Measurements from ENCODE around the gene C8A.

The C8A gene

GRCh38 chr1:56838759-56839158 is 15.8 kb upstream of the C8A start:
- Histone ChIP-seq H3K9ac (ENCODE audit: low read depth, low read length) (no peak overlapping the region), H3K9me3 (replicated peaks; ENCODE audit: low read length) (no peaks in the 10 kb centered on the region), H3K27me3 (ENCODE audit: control insufficient read depth, insufficient read depth, low read length) (no peaks in the 10 kb centered on the region), H3K4me3 (ENCODE audit: low read length) (no peak overlapping the region), H3K36me3 (ENCODE audit: insufficient read depth, low read length) (no peaks in the 10 kb centered on the region), H3K4me2 (ENCODE audit: low read length) (no peak overlapping the region), H3K4me1 (ENCODE audit: control insufficient read depth, insufficient read depth, low read length) (peaks cover 6% of the 10 kb centered on the region)

- Histone ChIP-seq H3K36me3 (ENCODE audit: insufficient read depth, low read length) (no peaks in the 10 kb centered on the region), H3K4me2 (ENCODE audit: low read length) (no peak overlapping the region), H3K4me1 (ENCODE audit: control insufficient read depth, insufficient read depth, low read length) (peaks cover 2% of the 10 kb centered on the region), H3K27me3 (ENCODE audit: control insufficient read depth, insufficient read depth, low read length) (peaks cover 15% of the 10 kb centered on the region), H3K9me3 (replicated peaks; ENCODE audit: low read length) (no peaks in the 10 kb centered on the region), H3K4me3 (ENCODE audit: low read length) (no peak overlapping the region), H3K9ac (ENCODE audit: low read depth, low read length) (no peak overlapping the region)
These were observed 11.1 kb upstream of the C8A start for GRCh38 chr1:56843544-56843943.

GRCh38 chr1:56844545-56845136 is 10.0 kb upstream of the C8A start:
- Histone ChIP-seq H3K36me3 (ENCODE audit: insufficient read depth, low read length) (no peaks in the 10 kb centered on the region), H3K9ac (ENCODE audit: low read depth, low read length) (no peak overlapping the region), H3K4me1 (ENCODE audit: control insufficient read depth, insufficient read depth, low read length) (no peaks in the 10 kb centered on the region), H3K4me3 (ENCODE audit: low read length) (no peak overlapping the region), H3K9me3 (replicated peaks; ENCODE audit: low read length) (no peaks in the 10 kb centered on the region), H3K4me2 (ENCODE audit: low read length) (no peak overlapping the region), H3K27me3 (ENCODE audit: control insufficient read depth, insufficient read depth, low read length) (peaks cover 21% of the 10 kb centered on the region)

- Histone ChIP-seq H3K27me3 (ENCODE audit: control insufficient read depth, insufficient read depth, low read length) (peaks cover 21% of the 10 kb centered on the region), H3K9ac (ENCODE audit: low read depth, low read length) (no peak overlapping the region), H3K4me3 (ENCODE audit: low read length) (no peak overlapping the region), H3K4me2 (ENCODE audit: low read length) (no peak overlapping the region), H3K9me3 (replicated peaks; ENCODE audit: low read length) (no peaks in the 10 kb centered on the region), H3K4me1 (ENCODE audit: control insufficient read depth, insufficient read depth, low read length) (no peaks in the 10 kb centered on the region), H3K36me3 (ENCODE audit: insufficient read depth, low read length) (no peaks in the 10 kb centered on the region)
These were observed 9.3 kb upstream of the C8A start for GRCh38 chr1:56845343-56845742.

- no peak overlapping the region for H3K9ac ChIP-seq (ENCODE audit: low read depth, low read length)
- H3K9me3 ChIP-seq (replicated peaks; ENCODE audit: low read length) = no peaks in the 10 kb centered on the region
- H3K36me3 ChIP-seq (ENCODE audit: insufficient read depth, low read length) = no peaks in the 10 kb centered on the region
- no peak overlapping the region for H3K4me2 ChIP-seq (ENCODE audit: low read length)
- peaks cover 15% of the 10 kb centered on the region for H3K27me3 ChIP-seq (ENCODE audit: control insufficient read depth, insufficient read depth, low read length)
- no peak overlapping the region for H3K4me3 ChIP-seq (ENCODE audit: low read length)
- no peaks in the 10 kb centered on the region for H3K4me1 ChIP-seq (ENCODE audit: control insufficient read depth, insufficient read depth, low read length)
These were observed 4.8 kb upstream of the C8A start for GRCh38 chr1:56849750-56850149.

GRCh38 chr1:56850411-56850810 is 4.2 kb upstream of the C8A start:
- Histone ChIP-seq H3K9ac (ENCODE audit: low read depth, low read length) (no peak overlapping the region), H3K36me3 (ENCODE audit: insufficient read depth, low read length) (no peaks in the 10 kb centered on the region), H3K27me3 (ENCODE audit: control insufficient read depth, insufficient read depth, low read length) (peaks cover 15% of the 10 kb centered on the region), H3K9me3 (replicated peaks; ENCODE audit: low read length) (no peaks in the 10 kb centered on the region), H3K4me1 (ENCODE audit: control insufficient read depth, insufficient read depth, low read length) (no peaks in the 10 kb centered on the region), H3K4me2 (ENCODE audit: low read length) (no peak overlapping the region), H3K4me3 (ENCODE audit: low read length) (no peak overlapping the region)

GRCh38 chr1:56850922-56851321 is 3.7 kb upstream of the C8A start:
- Histone ChIP-seq H3K4me3 (ENCODE audit: low read length) (no peak overlapping the region), H3K27me3 (ENCODE audit: control insufficient read depth, insufficient read depth, low read length) (peaks cover 10% of the 10 kb centered on the region), H3K9me3 (replicated peaks; ENCODE audit: low read length) (no peaks in the 10 kb centered on the region), H3K4me2 (ENCODE audit: low read length) (no peak overlapping the region), H3K9ac (ENCODE audit: low read depth, low read length) (no peak overlapping the region), H3K4me1 (ENCODE audit: control insufficient read depth, insufficient read depth, low read length) (no peaks in the 10 kb centered on the region), H3K36me3 (ENCODE audit: insufficient read depth, low read length) (no peaks in the 10 kb centered on the region)

GRCh38 chr1:56852476-56852875 is 2.1 kb upstream of the C8A start:
- Histone ChIP-seq H3K4me1 (ENCODE audit: control insufficient read depth, insufficient read depth, low read length) (no peaks in the 10 kb centered on the region), H3K9me3 (replicated peaks; ENCODE audit: low read length) (no peaks in the 10 kb centered on the region)

GRCh38 chr1:56855190-56855589 is 593 bp downstream of the C8A start:
- H3K4me3 ChIP-seq (ENCODE audit: low read length) = no peak overlapping the region
- H3K4me2 ChIP-seq (ENCODE audit: low read length) = no peak overlapping the region
- no peak overlapping the region for H3K9ac ChIP-seq (ENCODE audit: low read depth, low read length)
- no peaks in the 10 kb centered on the region for H3K36me3 ChIP-seq (ENCODE audit: insufficient read depth, low read length)
- no peaks in the 10 kb centered on the region for H3K9me3 ChIP-seq (replicated peaks; ENCODE audit: low read length)
- no peaks in the 10 kb centered on the region for H3K4me1 ChIP-seq (ENCODE audit: control insufficient read depth, insufficient read depth, low read length)
- peaks cover 3% of the 10 kb centered on the region for H3K27me3 ChIP-seq (ENCODE audit: control insufficient read depth, insufficient read depth, low read length)

More at GRCh38 chr1:56852476-56852875, 2.1 kb upstream of the C8A start:
- Histone ChIP-seq H3K27me3 (ENCODE audit: control insufficient read depth, insufficient read depth, low read length) (peaks cover 9% of the 10 kb centered on the region), H3K9ac (ENCODE audit: low read depth, low read length) (no peak overlapping the region), H3K4me3 (ENCODE audit: low read length) (no peak overlapping the region), H3K36me3 (ENCODE audit: insufficient read depth, low read length) (no peaks in the 10 kb centered on the region), H3K4me2 (ENCODE audit: low read length) (no peak overlapping the region)

- peaks cover 3% of the 10 kb centered on the region for H3K27me3 ChIP-seq (ENCODE audit: control insufficient read depth, insufficient read depth, low read length)
- H3K4me1 ChIP-seq (ENCODE audit: control insufficient read depth, insufficient read depth, low read length) = no peaks in the 10 kb centered on the region
- no peak overlapping the region for H3K9ac ChIP-seq (ENCODE audit: low read depth, low read length)
- no peak overlapping the region for H3K4me2 ChIP-seq (ENCODE audit: low read length)
- H3K36me3 ChIP-seq (ENCODE audit: insufficient read depth, low read length) = no peaks in the 10 kb centered on the region
- H3K9me3 ChIP-seq (replicated peaks; ENCODE audit: low read length) = no peaks in the 10 kb centered on the region
- H3K4me3 ChIP-seq (ENCODE audit: low read length) = no peak overlapping the region
These were observed 1.6 kb downstream of the C8A start for GRCh38 chr1:56856186-56856585.

GRCh38 chr1:56859287-56859686 is 4.7 kb downstream of the C8A start:
- Histone ChIP-seq H3K4me3 (ENCODE audit: low read length) (no peak overlapping the region), H3K4me2 (ENCODE audit: low read length) (no peak overlapping the region), H3K27me3 (ENCODE audit: control insufficient read depth, insufficient read depth, low read length) (peaks cover 3% of the 10 kb centered on the region), H3K36me3 (ENCODE audit: insufficient read depth, low read length) (no peaks in the 10 kb centered on the region), H3K4me1 (ENCODE audit: control insufficient read depth, insufficient read depth, low read length) (no peaks in the 10 kb centered on the region), H3K9ac (ENCODE audit: low read depth, low read length) (no peak overlapping the region), H3K9me3 (replicated peaks; ENCODE audit: low read length) (no peaks in the 10 kb centered on the region)

- Histone ChIP-seq H3K36me3 (ENCODE audit: insufficient read depth, low read length) (no peaks in the 10 kb centered on the region), H3K4me1 (ENCODE audit: control insufficient read depth, insufficient read depth, low read length) (peaks cover 17% of the 10 kb centered on the region), H3K4me2 (ENCODE audit: low read length) (no peak overlapping the region), H3K27me3 (ENCODE audit: control insufficient read depth, insufficient read depth, low read length) (no peaks in the 10 kb centered on the region), H3K9ac (ENCODE audit: low read depth, low read length) (no peak overlapping the region), H3K9me3 (replicated peaks; ENCODE audit: low read length) (no peaks in the 10 kb centered on the region), H3K4me3 (ENCODE audit: low read length) (no peak overlapping the region)
These were observed 8.8 kb downstream of the C8A start for GRCh38 chr1:56863265-56863992.
